ENCODE results near the gene CFAP251.
"Not testable (repeated sequence)": the region's sequence is repeated elsewhere in the genome, so short reads cannot be mapped to it uniquely, and the experiment has no call there.

CFAP251 gene

GRCh38 chr12:121986489-121987245 lies 68.3 kb downstream of the CFAP251 start:
- TF ChIP-seq CTCF (IDR thresholded peaks at IDR 0.05; ENCODE audit: borderline replicate concordance, insufficient read depth, low read depth, low read length), result no peak
- no peak overlapping the region for H3K4me3 ChIP-seq (ENCODE audit: low read depth, low read length)

GRCh38 chr12:121988519-121988918 lies 70.1 kb downstream of the CFAP251 start:
- H3K4me3 ChIP-seq (ENCODE audit: low read depth, low read length), result not testable (repeated sequence)

GRCh38 chr12:121989276-121990113 lies 71.1 kb downstream of the CFAP251 start:
- no peak overlapping the region for H3K4me3 ChIP-seq (ENCODE audit: low read depth, low read length)
- no peak for TF ChIP-seq CTCF (IDR thresholded peaks at IDR 0.05; ENCODE audit: borderline replicate concordance, insufficient read depth, low read depth, low read length)

GRCh38 chr12:121990114-121990647 lies 71.8 kb downstream of the CFAP251 start:
- TF ChIP-seq CTCF (IDR thresholded peaks at IDR 0.05; ENCODE audit: borderline replicate concordance, insufficient read depth, low read depth, low read length), result no peak
- H3K4me3 ChIP-seq (ENCODE audit: low read depth, low read length), result no peak overlapping the region

- no peak for TF ChIP-seq CTCF (IDR thresholded peaks at IDR 0.05; ENCODE audit: borderline replicate concordance, insufficient read depth, low read depth, low read length)
- no peak overlapping the region for H3K4me3 ChIP-seq (ENCODE audit: low read depth, low read length)
These were observed 72.6 kb downstream of the CFAP251 start for GRCh38 chr12:121990692-121991603.

- no peak overlapping the region for H3K4me3 ChIP-seq (ENCODE audit: low read depth, low read length)
These were observed 73.9 kb downstream of the CFAP251 start for GRCh38 chr12:121992059-121992879.

More at GRCh38 chr12:121992059-121992879, 73.9 kb downstream of the CFAP251 start:
- no peak for TF ChIP-seq CTCF (IDR thresholded peaks at IDR 0.05; ENCODE audit: borderline replicate concordance, insufficient read depth, low read depth, low read length)

Data from GM12875 (cell line).